ENCODE results near the gene CRABP2.

CRABP2 gene

GRCh38 chr1:156709031-156709430 is 3.6 kb upstream of the CRABP2 start:
- no peak for DNase-seq (ENCODE audit: low read depth)

GRCh38 chr1:156708218-156708661 is 2.9 kb upstream of the CRABP2 start:
- DNase-seq (ENCODE audit: low read depth), result peak; percentile 40

- peak; percentile 81 for DNase-seq (ENCODE audit: low read depth)
Measured at GRCh38 chr1:156707417-156708217, 2.2 kb upstream of the CRABP2 start.

GRCh38 chr1:156706657-156707416 is 1.5 kb upstream of the CRABP2 start:
- peak; percentile 92 for DNase-seq (ENCODE audit: low read depth)

- DNase-seq (ENCODE audit: low read depth), result peak; percentile 69
Measured at GRCh38 chr1:156705918-156706656, 704 bp upstream of the CRABP2 start.

GRCh38 chr1:156704930-156705320 is 458 bp downstream of the CRABP2 start:
- DNase-seq (ENCODE audit: low read depth), result peak; percentile 50

GRCh38 chr1:156704166-156704711 is 1.1 kb downstream of the CRABP2 start:
- no peak for DNase-seq (ENCODE audit: low read depth)

- DNase-seq (ENCODE audit: low read depth), result no peak
Measured at GRCh38 chr1:156703741-156704140, 1.6 kb downstream of the CRABP2 start.

- DNase-seq (ENCODE audit: low read depth), result no peak
Measured at GRCh38 chr1:156703336-156703735, 2.0 kb downstream of the CRABP2 start.

GRCh38 chr1:156700736-156701531 is 4.4 kb downstream of the CRABP2 start:
- no peak for DNase-seq (ENCODE audit: low read depth)

- no peak for DNase-seq (ENCODE audit: low read depth)
Measured at GRCh38 chr1:156698995-156699394, 6.4 kb downstream of the CRABP2 start.

- no peak for DNase-seq (ENCODE audit: low read depth)
Measured at GRCh38 chr1:156697481-156697880, 7.9 kb downstream of the CRABP2 start.

GRCh38 chr1:156696755-156697154 is 8.6 kb downstream of the CRABP2 start:
- no peak for DNase-seq (ENCODE audit: low read depth)

- no peak for DNase-seq (ENCODE audit: low read depth)
Measured at GRCh38 chr1:156694690-156694962, 10.8 kb downstream of the CRABP2 start.

GRCh38 chr1:156693848-156694689 is 11.3 kb downstream of the CRABP2 start:
- no peak for DNase-seq (ENCODE audit: low read depth)

GRCh38 chr1:156692925-156693847 is 12.2 kb downstream of the CRABP2 start:
- DNase-seq (ENCODE audit: low read depth), result no peak

GRCh38 chr1:156692441-156692924 is 12.9 kb downstream of the CRABP2 start:
- DNase-seq (ENCODE audit: low read depth), result no peak

GRCh38 chr1:156691665-156692440 is 13.5 kb downstream of the CRABP2 start:
- DNase-seq (ENCODE audit: low read depth), result no peak

GRCh38 chr1:156691191-156691590 is 14.2 kb downstream of the CRABP2 start:
- no peak for DNase-seq (ENCODE audit: low read depth)

Measured in fibroblast of gingiva (primary cell).